HG03565 (cell line): Measurements from ENCODE around the gene CRYZL1.

Experiments used
- ATAC-seq: cut with Tn5 transposase; IDR thresholded peaks from one replicate; pipeline ENCODE4 v1.9.1; 2021; ENCODE audit warnings: mild to moderate bottlenecking, moderate library complexity; ENCODE audit not compliant: unreplicated experiment

Gene CRYZL1

GRCh38 chr21:33567914-33568313 is 73.6 kb downstream of the CRYZL1 start:
- no peak for ATAC-seq

GRCh38 chr21:33566514-33566913 is 75.0 kb downstream of the CRYZL1 start:
- no peak for ATAC-seq

DNA sequence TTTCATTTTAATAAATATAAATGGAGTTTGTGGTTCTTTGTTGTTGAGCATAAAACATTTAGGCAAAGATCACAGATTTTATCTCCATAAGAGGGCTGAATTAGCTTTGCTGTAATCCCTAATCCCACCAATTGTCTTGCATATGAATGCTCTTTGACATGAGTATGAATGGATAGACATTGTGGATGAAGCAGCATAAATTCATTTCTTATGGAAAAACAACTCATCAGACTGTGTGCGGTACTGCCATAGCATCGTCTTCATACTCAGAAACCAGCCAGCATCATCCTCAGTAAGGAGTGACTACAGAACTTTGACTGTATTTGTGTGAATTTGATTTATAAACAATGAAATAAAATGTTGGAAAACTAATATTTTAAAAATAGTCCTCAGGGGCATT is 79.2 kb downstream of the CRYZL1 start:
- ATAC-seq, result no peak

- ATAC-seq, result no peak
Observed at GRCh38 chr21:33561373-33561772, 80.2 kb downstream of the CRYZL1 start.

DNA sequence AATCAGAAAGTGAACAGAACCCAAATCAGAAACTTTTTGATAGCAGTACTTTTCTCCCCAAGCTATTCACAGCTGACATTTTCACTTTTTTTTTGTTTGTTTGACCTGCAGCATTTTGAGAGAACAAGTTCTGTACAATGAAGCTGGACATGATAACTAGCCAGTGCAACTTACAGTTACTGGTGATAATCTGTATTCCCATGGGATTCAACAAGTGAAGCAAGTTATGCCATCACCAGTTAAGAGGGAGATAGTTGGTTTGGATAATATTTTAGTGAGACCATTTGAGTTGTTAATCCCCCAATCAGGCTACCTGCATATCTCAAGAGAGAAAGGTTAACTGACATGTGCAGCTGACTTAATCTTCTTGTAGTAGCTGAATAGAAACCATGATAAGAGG is 80.6 kb downstream of the CRYZL1 start:
- ATAC-seq, result no peak

DNA sequence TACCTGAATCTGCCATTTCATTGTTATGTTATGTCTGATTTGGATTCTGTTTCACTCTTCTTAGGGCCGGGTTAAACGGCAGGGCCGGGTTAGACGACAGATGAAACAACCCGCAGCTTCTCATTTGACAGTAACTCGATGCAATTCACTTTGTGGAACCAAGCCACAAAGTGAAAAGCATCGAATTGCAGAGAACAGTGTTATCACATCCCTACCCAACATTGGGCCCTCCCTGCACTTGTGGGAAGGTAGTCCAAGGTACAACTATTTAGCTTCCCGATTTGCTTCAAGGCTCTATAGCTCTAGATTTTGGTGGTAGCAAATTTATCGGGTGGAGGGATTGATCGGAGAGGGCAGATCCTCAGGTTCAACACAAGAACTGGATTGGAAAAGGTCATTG is 81.7 kb downstream of the CRYZL1 start:
- ATAC-seq, result no peak

DNA sequence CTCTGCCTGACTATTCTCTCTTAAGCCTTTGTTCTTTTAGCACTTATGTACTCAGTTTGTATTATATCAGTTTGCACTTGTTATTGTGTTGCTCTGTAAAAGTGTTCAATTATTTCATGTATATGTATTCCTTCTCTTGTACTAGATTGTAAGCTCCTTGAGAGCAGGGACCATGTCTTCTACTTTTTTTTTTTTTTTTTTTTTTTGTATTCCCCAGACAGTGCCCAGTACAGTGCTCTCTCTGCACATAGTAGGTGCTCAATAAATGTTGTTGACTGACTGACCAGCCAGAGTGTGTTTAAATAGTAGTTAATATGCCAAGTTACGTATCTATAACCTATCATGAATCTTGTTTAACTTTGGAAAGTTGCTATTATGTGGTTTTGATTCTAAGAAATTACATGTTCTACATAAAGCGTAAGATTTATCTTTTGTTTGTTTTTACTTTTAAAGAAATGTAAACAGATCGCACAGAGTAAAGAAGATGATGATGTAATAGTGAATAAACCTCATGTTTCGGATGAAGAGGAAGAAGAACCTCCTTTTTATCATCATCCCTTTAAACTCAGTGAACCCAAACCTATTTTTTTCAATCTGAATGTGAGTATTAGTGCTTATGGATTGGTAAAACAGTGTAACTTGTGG is 82.6 kb downstream of the CRYZL1 start:
- ATAC-seq, result no peak

- no peak for ATAC-seq
Observed at GRCh38 chr21:33557447-33557846, 84.1 kb downstream of the CRYZL1 start.

DNA sequence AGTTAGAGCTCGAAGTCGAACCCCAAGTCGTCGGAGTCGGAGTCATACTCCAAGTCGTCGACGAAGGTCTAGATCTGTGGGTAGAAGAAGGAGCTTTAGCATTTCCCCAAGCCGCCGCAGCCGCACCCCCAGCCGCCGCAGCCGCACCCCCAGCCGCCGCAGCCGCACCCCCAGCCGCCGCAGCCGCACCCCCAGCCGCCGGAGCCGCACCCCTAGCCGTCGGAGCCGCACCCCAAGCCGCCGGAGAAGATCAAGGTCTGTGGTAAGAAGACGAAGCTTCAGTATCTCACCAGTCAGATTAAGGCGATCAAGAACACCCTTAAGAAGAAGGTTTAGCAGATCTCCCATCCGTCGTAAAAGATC is 86.6 kb downstream of the CRYZL1 start:
- no peak for ATAC-seq

GRCh38 chr21:33554236-33554981 is 87.1 kb downstream of the CRYZL1 start:
- ATAC-seq, result no peak

GRCh38 chr21:33552999-33553598 is 88.4 kb downstream of the CRYZL1 start:
- ATAC-seq, result no peak

DNA sequence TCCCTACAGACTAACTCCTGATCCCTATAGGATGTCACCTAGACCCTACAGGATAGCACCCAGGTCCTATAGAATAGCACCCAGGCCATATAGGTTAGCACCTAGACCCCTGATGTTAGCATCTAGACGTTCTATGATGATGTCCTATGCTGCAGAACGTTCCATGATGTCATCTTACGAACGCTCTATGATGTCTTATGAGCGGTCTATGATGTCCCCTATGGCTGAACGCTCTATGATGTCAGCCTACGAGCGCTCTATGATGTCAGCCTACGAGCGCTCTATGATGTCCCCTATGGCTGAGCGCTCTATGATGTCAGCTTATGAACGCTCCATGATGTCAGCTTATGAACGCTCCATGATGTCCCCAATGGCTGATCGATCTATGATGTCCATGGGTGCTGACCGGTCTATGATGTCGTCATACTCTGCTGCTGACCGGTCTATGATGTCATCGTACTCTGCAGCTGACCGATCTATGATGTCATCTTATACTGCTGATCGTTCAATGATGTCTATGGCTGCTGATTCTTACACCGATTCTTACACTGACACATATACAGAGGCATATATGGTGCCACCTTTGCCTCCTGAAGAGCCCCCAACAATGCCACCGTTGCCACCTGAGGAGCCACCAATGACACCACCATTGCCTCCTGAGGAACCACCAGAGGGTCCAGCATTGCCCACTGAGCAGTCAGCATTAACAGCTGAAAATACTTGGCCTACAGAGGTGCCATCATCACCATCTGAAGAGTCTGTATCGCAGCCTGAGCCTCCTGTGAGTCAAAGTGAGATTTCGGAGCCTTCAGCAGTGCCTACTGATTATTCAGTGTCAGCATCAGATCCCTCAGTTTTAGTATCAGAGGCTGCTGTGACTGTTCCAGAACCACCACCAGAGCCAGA is 89.2 kb downstream of the CRYZL1 start:
- no peak for ATAC-seq

DNA sequence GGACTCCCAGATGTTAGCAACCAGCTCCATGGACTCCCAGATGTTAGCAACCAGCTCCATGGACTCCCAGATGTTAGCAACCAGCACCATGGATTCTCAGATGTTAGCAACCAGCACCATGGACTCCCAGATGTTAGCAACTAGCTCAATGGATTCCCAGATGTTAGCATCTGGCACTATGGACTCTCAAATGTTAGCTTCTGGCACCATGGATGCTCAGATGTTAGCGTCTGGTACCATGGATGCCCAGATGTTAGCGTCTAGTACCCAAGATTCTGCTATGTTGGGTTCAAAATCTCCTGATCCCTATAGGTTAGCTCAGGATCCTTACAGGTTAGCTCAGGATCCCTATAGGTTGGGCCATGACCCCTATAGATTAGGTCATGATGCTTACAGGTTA is 89.9 kb downstream of the CRYZL1 start:
- no peak for ATAC-seq

- ATAC-seq, result no peak
Observed at GRCh38 chr21:33550772-33551660, 90.5 kb downstream of the CRYZL1 start.

DNA sequence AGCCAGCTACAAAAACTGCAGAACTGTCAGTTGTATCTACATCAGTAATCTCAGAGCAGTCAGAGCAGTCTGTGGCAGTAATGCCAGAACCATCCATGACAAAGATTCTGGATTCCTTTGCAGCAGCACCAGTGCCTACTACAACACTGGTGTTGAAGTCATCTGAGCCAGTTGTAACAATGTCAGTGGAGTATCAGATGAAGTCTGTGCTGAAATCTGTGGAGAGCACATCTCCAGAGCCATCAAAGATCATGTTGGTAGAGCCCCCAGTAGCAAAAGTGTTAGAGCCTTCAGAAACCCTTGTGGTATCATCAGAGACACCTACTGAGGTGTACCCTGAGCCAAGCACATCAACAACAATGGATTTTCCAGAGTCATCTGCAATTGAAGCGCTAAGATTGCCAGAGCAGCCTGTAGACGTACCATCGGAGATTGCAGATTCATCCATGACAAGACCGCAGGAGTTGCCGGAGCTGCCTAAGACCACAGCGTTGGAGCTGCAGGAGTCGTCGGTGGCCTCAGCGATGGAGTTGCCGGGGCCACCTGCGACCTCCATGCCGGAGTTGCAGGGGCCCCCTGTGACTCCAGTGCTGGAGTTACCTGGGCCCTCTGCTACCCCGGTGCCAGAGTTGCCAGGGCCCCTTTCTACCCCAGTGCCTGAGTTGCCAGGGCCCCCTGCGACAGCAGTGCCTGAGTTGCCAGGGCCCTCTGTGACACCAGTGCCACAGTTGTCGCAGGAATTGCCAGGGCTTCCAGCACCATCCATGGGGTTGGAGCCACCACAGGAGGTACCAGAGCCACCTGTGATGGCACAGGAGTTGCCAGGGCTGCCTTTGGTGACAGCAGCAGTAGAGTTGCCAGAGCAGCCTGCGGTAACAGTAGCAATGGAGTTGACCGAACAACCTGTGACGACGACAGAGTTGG is 91.4 kb downstream of the CRYZL1 start:
- no peak for ATAC-seq

GRCh38 chr21:33546086-33546485 is 95.5 kb downstream of the CRYZL1 start:
- ATAC-seq, result no peak

DNA sequence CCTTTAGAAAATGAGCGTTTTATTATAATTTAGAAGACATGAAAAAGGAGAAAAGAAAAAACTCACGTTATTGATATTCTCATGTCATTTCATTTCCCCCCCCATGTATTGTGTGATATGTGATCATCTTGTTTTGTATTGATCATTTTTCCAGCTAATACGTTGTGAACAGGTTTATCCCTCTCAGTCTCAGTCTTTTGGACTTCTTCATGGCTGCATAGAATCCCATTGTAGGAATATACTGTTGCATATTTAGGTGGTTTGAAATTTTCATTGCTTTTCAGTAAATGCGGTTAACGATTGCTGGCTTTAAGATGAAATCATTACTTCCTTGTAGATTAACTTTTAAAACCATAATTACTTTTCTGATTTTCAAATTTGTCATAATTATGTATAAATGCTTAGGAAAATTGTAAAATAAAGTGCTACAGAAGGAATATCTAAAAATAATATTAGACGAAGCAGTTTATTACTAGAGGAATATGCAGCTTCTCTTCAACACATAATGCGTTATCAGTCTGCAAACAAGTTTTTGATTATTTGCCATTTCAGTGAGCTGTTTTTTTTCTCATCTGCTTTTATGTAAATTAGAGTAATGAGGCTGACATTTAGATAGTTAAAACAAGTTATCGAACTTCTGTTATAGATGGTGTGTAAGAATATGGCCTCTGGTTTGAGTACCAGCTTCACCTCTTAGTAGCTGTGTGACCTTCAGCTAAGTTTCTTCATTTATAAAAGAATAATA is 96.9 kb downstream of the CRYZL1 start:
- ATAC-seq, result no peak

DNA sequence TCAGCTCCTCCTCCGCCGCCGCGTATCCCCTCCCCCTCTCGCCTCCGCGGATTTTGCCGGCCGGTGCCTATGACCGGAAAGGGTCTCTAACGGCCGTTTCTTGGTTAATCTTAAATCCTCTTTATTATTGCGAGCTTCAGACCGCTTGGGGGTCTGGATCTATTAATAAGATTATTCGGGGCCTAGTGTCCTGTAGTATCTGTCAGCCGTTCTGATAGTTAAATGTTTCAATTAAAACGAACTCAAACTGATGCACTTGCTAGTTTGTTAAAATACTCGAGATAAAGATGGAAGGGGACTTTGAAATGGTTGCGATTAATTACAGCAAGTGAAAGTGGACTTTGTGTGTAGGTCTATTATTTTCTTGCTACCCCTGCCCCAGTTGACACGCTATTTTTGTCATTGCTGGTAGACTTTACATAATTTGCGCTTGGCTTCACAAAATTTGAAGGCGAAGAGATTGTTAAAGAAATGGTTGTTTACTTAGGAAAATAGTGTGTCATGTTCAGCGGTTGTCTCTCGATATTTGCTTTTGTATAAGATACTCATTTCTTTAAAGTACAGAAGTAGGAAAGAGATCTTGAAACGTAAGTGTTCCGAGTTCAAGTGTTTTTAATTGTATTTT is 97.9 kb downstream of the CRYZL1 start:
- ATAC-seq, result no peak
